GM12878 (cell line): ENCODE results near the gene RGS11. TPM values are rescaled to one million over a fixed set of nuclear protein-coding genes. Genes with fewer than 3 reads are reported as not detected.

Source experiments
- ATAC-seq: fragments of 200-7000 bp; cut with Tn5 transposase; 3 replicates; pipeline ENCODE4 v1.9.1; 2020; ENCODE audit warnings: mild to moderate bottlenecking, moderate library complexity
- BruUV-seq: library from RNA; stranded (reverse); fragments of 400-500 nt; replicated peaks from 2 replicates; lab custom pipeline; 2021; lab: Mats Ljungman, UMichigan
- CTCF ChIA-PET: fragments of 300-600 bp; sonication (Branson Sonifier 250); formaldehyde crosslinking; extraction: SDS; loops from one replicate; lab custom pipeline; 2021; ENCODE audit warnings: inconsistent platforms; lab: Yijun Ruan, JAX
- POLR2A ChIA-PET: fragments of 350-600 bp; formaldehyde crosslinking; extraction: SDS; loops from one replicate; lab custom pipeline; 2021; ENCODE audit warnings: inconsistent platforms; lab: Charles Lee
- RAD21 ChIA-PET: fragments of 300-600 bp; sonication (Branson Sonifier 250); formaldehyde crosslinking; loops from one replicate; lab custom pipeline; 2023; ENCODE audit warnings: antibody characterized with exemption; ENCODE audit not compliant: unreplicated experiment; lab: Charles Lee
- SMC1A ChIA-PET: fragments of 300-600 bp; sonication (Branson Sonifier 250); formaldehyde crosslinking; loops from one replicate; lab custom pipeline; 2023; ENCODE audit not compliant: unreplicated experiment, uncharacterized antibody; lab: Charles Lee
- DNase-seq: peaks from one replicate; pipeline ENCODE4 v3.0.0-alpha.2; 2011; ENCODE audit warnings: low read depth, low spot score
- FAIRE-seq: peaks from 3 replicates; lab custom pipeline; 2011; peaks lifted over from hg19 to GRCh38; lab: Jason Lieb, UNC
- H2AFZ ChIP-seq: 2 replicates; pipeline ENCODE4 v1.6.0; 2011; ENCODE audit warnings: low read depth, low read length, control low read depth; ENCODE audit not compliant: control insufficient read depth
- H3K27ac ChIP-seq: 2 replicates; pipeline ENCODE4 v1.5.1; 2011; ENCODE audit warnings: control low read depth; ENCODE audit not compliant: control insufficient read depth, insufficient read depth
- H3K27me3 ChIP-seq, 2 experiments: replicated peaks in 1 of 2; 2 replicates each; pipeline versions ENCODE4 v1.6.0 to v1.6.1; 2011; ENCODE audit warnings: low read length in 1 of 2; ENCODE audit not compliant: control insufficient read depth in 2 of 2, insufficient read depth in 2 of 2
- H3K36me3 ChIP-seq, 2 experiments: 2 replicates each; pipeline ENCODE4 v1.5.1; 2011; ENCODE audit warnings: low read length in 1 of 2; ENCODE audit not compliant: control insufficient read depth in 2 of 2, insufficient read depth in 2 of 2
- H3K4me1 ChIP-seq: 2 replicates; pipeline ENCODE4 v1.6.1; 2011; ENCODE audit warnings: mild to moderate bottlenecking, low read length, moderate library complexity, mixed read lengths; ENCODE audit not compliant: control insufficient read depth, insufficient read depth
- H3K4me2 ChIP-seq: 2 replicates; pipeline ENCODE4 v1.6.0; 2011; ENCODE audit warnings: control low read depth; ENCODE audit not compliant: control insufficient read depth, insufficient read depth
- H3K4me3 ChIP-seq: fragments of 200-600 bp; sonication (generic); 2 replicates; pipeline ENCODE4 v1.5.1; 2016
- H3K79me2 ChIP-seq: 2 replicates; pipeline ENCODE4 v1.6.0; 2011; ENCODE audit warnings: low read length; ENCODE audit not compliant: control insufficient read depth, insufficient read depth
- H3K9ac ChIP-seq: 2 replicates; pipeline ENCODE4 v1.8.0; 2011; ENCODE audit warnings: low read length, control low read depth, mixed read lengths; ENCODE audit not compliant: control insufficient read depth, insufficient read depth
- H3K9me3 ChIP-seq: replicated peaks from 3 replicates; pipeline ENCODE4 v1.5.1; 2011; ENCODE audit warnings: mild to moderate bottlenecking, low read length; ENCODE audit not compliant: control insufficient read depth, insufficient read depth
- H4K20me1 ChIP-seq: 2 replicates; pipeline ENCODE4 v1.6.0; 2011; ENCODE audit not compliant: control insufficient read depth, insufficient read depth
- ATF2 ChIP-seq: IDR thresholded peaks from 2 replicates; pipeline ENCODE4 v1.6.1; 2012; ENCODE audit warnings: low read length, inconsistent platforms
- BMI1 ChIP-seq: fragments of 450-650 bp; IDR thresholded peaks from 2 replicates; pipeline ENCODE4 v1.6.1; 2016; ENCODE audit warnings: mild to moderate bottlenecking, moderate library complexity, borderline replicate concordance
- CBFB ChIP-seq: IDR thresholded peaks from 2 replicates; pipeline ENCODE4 v1.6.1; 2016; ENCODE audit warnings: antibody characterized with exemption, low read depth
- DPF2 ChIP-seq: fragments of 450-650 bp; IDR thresholded peaks from 2 replicates; pipeline ENCODE4 v1.6.1; 2017; ENCODE audit warnings: mild to moderate bottlenecking
- E4F1 ChIP-seq: fragments of 450-650 bp; IDR thresholded peaks from 2 replicates; pipeline ENCODE4 v1.6.1; 2018; ENCODE audit warnings: borderline replicate concordance, mild to moderate bottlenecking; ENCODE audit not compliant: partially characterized antibody
- IKZF2 ChIP-seq, 2 experiments: fragments of 450-650 bp; IDR thresholded peaks; 2 replicates each; pipeline ENCODE4 v1.6.1; 2017; ENCODE audit warnings: mild to moderate bottlenecking in 2 of 2, moderate library complexity in 2 of 2
- KAT2A ChIP-seq: conservative IDR thresholded peaks from 2 replicates; pipeline ENCODE4 v1.6.1; 2011; ENCODE audit warnings: low read depth, low read length; ENCODE audit not compliant: control insufficient read depth
- MYC ChIP-seq: IDR thresholded peaks from 2 replicates; pipeline ENCODE4 v1.6.1; 2011; ENCODE audit warnings: mild to moderate bottlenecking, low read length, moderate library complexity, inconsistent platforms; ENCODE audit not compliant: insufficient read depth, insufficient replicate concordance, insufficient read length, severe bottlenecking
- RAD21 ChIP-seq: IDR thresholded peaks from 2 replicates; pipeline ENCODE4 v1.6.1; 2011; ENCODE audit warnings: mild to moderate bottlenecking, low read depth, low read length, moderate library complexity; ENCODE audit not compliant: insufficient read depth
- TARDBP ChIP-seq: IDR thresholded peaks from 2 replicates; pipeline ENCODE4 v1.6.1; 2016; ENCODE audit warnings: borderline replicate concordance
- WGBS: methylation state at CpG from one replicate; pipeline ENCODE4 v1.1.6; 2016; ENCODE audit warnings: low lambda C conversion rate; ENCODE audit not compliant: insufficient replicate concordance, insufficient coverage; ENCODE audit errors: missing lambda C conversion rate; 5-methylcytosine and 5-hydroxymethylcytosine counted together
- in situ Hi-C: fragments of 300-500 bp; cut with MboI; formaldehyde crosslinking; loops from 9 replicates; pipeline ENCODE4 v1.14.3; 2018; ENCODE audit warnings: mixed read lengths
- intact Hi-C: fragments of 100-400 bp; cut with micrococcal nuclease; formaldehyde crosslinking; loops from one replicate; pipeline ENCODE4 v1.14.2; 2022; ENCODE audit not compliant: unreplicated experiment
- polyA plus RNA-seq, 11 experiments: library from polyadenylated mRNA; depleted of rRNA in 4 of 11; unstranded in 6 of 11; stranded (reverse) in 5 of 11; fragments of >200 nt; fragmentation: Nextera tagmentation in 4 of 11; fragmentation: Illumina TruSeq in 1 of 11; extraction: Ambion mirVana in 4 of 11; extraction: Trizol in 1 of 11; gene quantifications; 1 replicate in 1 of 11; 2 replicates in 10 of 11; pipeline versions ENCODE4 v1.2.1 to v1.2.3, GENCODE V29; 2011 to 2016; ENCODE audit warnings: inconsistent platforms in 2 of 11, missing spikeins in 2 of 11, low read depth in 1 of 11
- total RNA-seq, 4 experiments: library from RNA; depleted of rRNA in 3 of 4; stranded (reverse); fragments of >200 nt in 3 of 4; fragmentation: Illumina TruSeq in 1 of 4; extraction: Trizol in 1 of 4; gene quantifications; 2 replicates each; pipeline versions ENCODE4 v1.2.1 to v1.2.3, GENCODE V29; 2013 to 2021

RGS11 gene
- total and polyA plus RNA-seq, 10 of the 15 experiments (the other 5 are each of a cell fraction or from before 2014, with no cell fraction given) = 0.04 TPM; not detected in 9

GRCh38 chr16:283033-283805, 7.5 kb upstream of the RGS11 start, which contains the start of gene PDIA2 (continued):
- no peak for TF ChIP-seq E4F1
- no peak for TF ChIP-seq MYC
- TF ChIP-seq KAT2A = no peak
- no peak for TF ChIP-seq RAD21
- TF ChIP-seq TARDBP = no peak
- TF ChIP-seq ATF2 = no peak
- no peak for TF ChIP-seq BMI1

- RAD21 ChIA-PET = no interaction called here
- in situ Hi-C loops (no loop called here), intact Hi-C loops (no loop called here)
- H3K4me2 ChIP-seq = no peak overlapping the region
- no peaks in the 10 kb centered on the region; a peak in 1 of 4 replicates for H3K27me3 ChIP-seq
- BruUV-seq = no TSS peak
- CTCF ChIA-PET = no interaction called here
- H3K36me3 ChIP-seq = no peaks in the 10 kb centered on the region; a peak in 1 of 4 replicates
- SMC1A ChIA-PET = no interaction called here
- H2AFZ ChIP-seq = no peak overlapping the region
- DNase-seq = no peak
- ATAC-seq = no peak
- no peak overlapping the region for H3K27ac ChIP-seq
- no peaks in the 10 kb centered on the region for H3K4me1 ChIP-seq
- no peaks in the 10 kb centered on the region for H3K79me2 ChIP-seq
- H3K9me3 ChIP-seq = no peaks in the 10 kb centered on the region
- H3K4me3 ChIP-seq = no peak overlapping the region
- POLR2A ChIA-PET = no interaction called here
- FAIRE-seq = no peak
- no peak for TF ChIP-seq CBFB
- TF ChIP-seq IKZF2 (IDR thresholded peaks at IDR 0.05) = no peak
- TF ChIP-seq MYC = no peak
- no peak for TF ChIP-seq DPF2
- H4K20me1 ChIP-seq = no peaks in the 10 kb centered on the region
- 61% methylated on average over 11 of the region's 22 CpGs for whole genome bisulfite sequencing
- H3K9ac ChIP-seq = no peak overlapping the region
Observed at GRCh38 chr16:282491-282890, 6.7 kb upstream of the RGS11 start.
